Measurements from ENCODE around the gene MRPS35.

GRCh38 chr12:27696864-27697564, 13.6 kb upstream of the MRPS35 start:
- TF ChIP-seq CTCF (IDR thresholded peaks at IDR 0.05) (no peak), POLR2AphosphoS5 (IDR thresholded peaks at IDR 0.05) (no peak), POLR2A (IDR thresholded peaks at IDR 0.05) (no peak)
